Kidney epithelial cell (primary cell): ENCODE data around the gene WFIKKN1. TPM values are rescaled to one million over a fixed set of nuclear protein-coding genes. Genes with fewer than 3 reads are reported as not detected.

Source experiments
- DNase-seq: peaks from one replicate; pipeline ENCODE4 v3.0.0-alpha.2; 2010; ENCODE audit warnings: low read depth
- H3K27me3 ChIP-seq: 2 replicates; pipeline ENCODE4 v1.6.0; 2011; ENCODE audit warnings: low read length; ENCODE audit not compliant: control insufficient read depth, insufficient read depth
- H3K36me3 ChIP-seq: 2 replicates; pipeline ENCODE4 v1.5.1; 2011; ENCODE audit warnings: low read length; ENCODE audit not compliant: control insufficient read depth, insufficient read depth
- H3K4me3 ChIP-seq: 2 replicates; pipeline ENCODE4 v1.5.1; 2011; ENCODE audit warnings: low read depth, mild to moderate bottlenecking, control low read depth, low read length
- total RNA-seq: library from RNA; depleted of rRNA; stranded (reverse); fragments of >200 nt; gene quantifications from 2 replicates; pipeline ENCODE4 v1.2.3, GENCODE V29; 2015
- TF ChIP-seq, protein P1 (sequence below): IDR thresholded peaks from 2 replicates; pipeline ENCODE4 v1.5.1; 2011; ENCODE audit warnings: mild to moderate bottlenecking, moderate library complexity, low read length, control low read depth, inconsistent platforms; ENCODE audit not compliant: insufficient read depth, poor library complexity, severe bottlenecking

The WFIKKN1 gene
- total RNA-seq, 1 donor from 2014 or later: 0.08 TPM

GRCh38 chr16:616733-617586 is 13.8 kb upstream of the WFIKKN1 start:
- DNase-seq: no peak
- TF ChIP-seq, protein P1, sequence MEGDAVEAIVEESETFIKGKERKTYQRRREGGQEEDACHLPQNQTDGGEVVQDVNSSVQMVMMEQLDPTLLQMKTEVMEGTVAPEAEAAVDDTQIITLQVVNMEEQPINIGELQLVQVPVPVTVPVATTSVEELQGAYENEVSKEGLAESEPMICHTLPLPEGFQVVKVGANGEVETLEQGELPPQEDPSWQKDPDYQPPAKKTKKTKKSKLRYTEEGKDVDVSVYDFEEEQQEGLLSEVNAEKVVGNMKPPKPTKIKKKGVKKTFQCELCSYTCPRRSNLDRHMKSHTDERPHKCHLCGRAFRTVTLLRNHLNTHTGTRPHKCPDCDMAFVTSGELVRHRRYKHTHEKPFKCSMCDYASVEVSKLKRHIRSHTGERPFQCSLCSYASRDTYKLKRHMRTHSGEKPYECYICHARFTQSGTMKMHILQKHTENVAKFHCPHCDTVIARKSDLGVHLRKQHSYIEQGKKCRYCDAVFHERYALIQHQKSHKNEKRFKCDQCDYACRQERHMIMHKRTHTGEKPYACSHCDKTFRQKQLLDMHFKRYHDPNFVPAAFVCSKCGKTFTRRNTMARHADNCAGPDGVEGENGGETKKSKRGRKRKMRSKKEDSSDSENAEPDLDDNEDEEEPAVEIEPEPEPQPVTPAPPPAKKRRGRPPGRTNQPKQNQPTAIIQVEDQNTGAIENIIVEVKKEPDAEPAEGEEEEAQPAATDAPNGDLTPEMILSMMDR: no peak
- H3K27me3 ChIP-seq: no peaks in the 10 kb centered on the region
- H3K4me3 ChIP-seq: no peak overlapping the region
- no peaks in the 10 kb centered on the region for H3K36me3 ChIP-seq

GRCh38 chr16:617855-618254 is 12.9 kb upstream of the WFIKKN1 start:
- TF ChIP-seq, protein P1: no peak
- DNase-seq: no peak
- H3K36me3 ChIP-seq: no peaks in the 10 kb centered on the region
- H3K4me3 ChIP-seq: no peak overlapping the region
- H3K27me3 ChIP-seq: no peaks in the 10 kb centered on the region

GRCh38 chr16:619476-620100 is 11.2 kb upstream of the WFIKKN1 start:
- H3K27me3 ChIP-seq: no peaks in the 10 kb centered on the region
- no peaks in the 10 kb centered on the region for H3K36me3 ChIP-seq
- no peak for DNase-seq
- TF ChIP-seq, protein P1: no peak
- no peak overlapping the region for H3K4me3 ChIP-seq

- TF ChIP-seq, protein P1: no peak
Measured at GRCh38 chr16:620700-621525, 9.9 kb upstream of the WFIKKN1 start.

GRCh38 chr16:621526-622105 is 9.2 kb upstream of the WFIKKN1 start:
- H3K27me3 ChIP-seq: no peaks in the 10 kb centered on the region
- no peak overlapping the region for H3K4me3 ChIP-seq
- peaks cover 2% of the 10 kb centered on the region for H3K36me3 ChIP-seq
- DNase-seq: no peak
- TF ChIP-seq, protein P1: no peak

More at GRCh38 chr16:620700-621525, 9.9 kb upstream of the WFIKKN1 start:
- Histone ChIP-seq H3K4me3 (no peak overlapping the region), H3K36me3 (no peaks in the 10 kb centered on the region), H3K27me3 (no peaks in the 10 kb centered on the region)
- no peak for DNase-seq
